ENCODE measurements around the gene ZNF474.

DNA sequence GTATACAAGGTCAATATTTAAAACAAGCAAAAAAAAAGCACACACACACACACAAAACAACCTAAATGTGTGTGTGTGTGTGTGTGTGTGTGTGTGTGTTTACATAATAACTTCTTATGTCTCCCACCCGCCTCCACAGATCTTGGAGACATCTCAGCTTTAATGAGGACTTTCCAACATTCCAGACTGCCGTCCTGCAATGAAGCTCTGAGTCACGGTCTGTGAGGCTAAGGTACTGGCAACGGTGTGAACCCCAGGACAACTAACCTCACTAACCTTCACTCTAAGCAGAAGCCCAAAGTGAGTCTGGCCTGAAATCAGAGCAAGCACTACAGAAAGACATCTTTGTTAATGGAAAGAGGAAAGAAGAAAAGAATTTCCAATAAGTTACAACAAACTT lies 22.3 kb downstream of the ZNF474 start:
- TF ChIP-seq, protein P1, sequence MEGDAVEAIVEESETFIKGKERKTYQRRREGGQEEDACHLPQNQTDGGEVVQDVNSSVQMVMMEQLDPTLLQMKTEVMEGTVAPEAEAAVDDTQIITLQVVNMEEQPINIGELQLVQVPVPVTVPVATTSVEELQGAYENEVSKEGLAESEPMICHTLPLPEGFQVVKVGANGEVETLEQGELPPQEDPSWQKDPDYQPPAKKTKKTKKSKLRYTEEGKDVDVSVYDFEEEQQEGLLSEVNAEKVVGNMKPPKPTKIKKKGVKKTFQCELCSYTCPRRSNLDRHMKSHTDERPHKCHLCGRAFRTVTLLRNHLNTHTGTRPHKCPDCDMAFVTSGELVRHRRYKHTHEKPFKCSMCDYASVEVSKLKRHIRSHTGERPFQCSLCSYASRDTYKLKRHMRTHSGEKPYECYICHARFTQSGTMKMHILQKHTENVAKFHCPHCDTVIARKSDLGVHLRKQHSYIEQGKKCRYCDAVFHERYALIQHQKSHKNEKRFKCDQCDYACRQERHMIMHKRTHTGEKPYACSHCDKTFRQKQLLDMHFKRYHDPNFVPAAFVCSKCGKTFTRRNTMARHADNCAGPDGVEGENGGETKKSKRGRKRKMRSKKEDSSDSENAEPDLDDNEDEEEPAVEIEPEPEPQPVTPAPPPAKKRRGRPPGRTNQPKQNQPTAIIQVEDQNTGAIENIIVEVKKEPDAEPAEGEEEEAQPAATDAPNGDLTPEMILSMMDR (IDR thresholded peaks at IDR 0.05): no peak
- TF ChIP-seq POLR2A (IDR thresholded peaks at IDR 0.05): no peak

Measured in body of pancreas (tissue), 4 donors.